ENCODE measurements around the gene ANKRD13B.
A peak's percentile ranks its signal among the peaks of the same experiment; 100 is the strongest.

ANKRD13B gene

GRCh38 chr17:29596811-29597210, 3.9 kb downstream of the ANKRD13B start:
- ATAC-seq (replicated peaks; ENCODE audit: extremely low read depth, poor library complexity, severe bottlenecking): no peak
- no peaks in the 10 kb centered on the region for H3K9me3 Mint-ChIP-seq
- no peaks in the 10 kb centered on the region for H3K27me3 Mint-ChIP-seq
- no peak for DNase-seq (ENCODE audit: low spot score in 2 of 2)
- H3K27ac Mint-ChIP-seq (ENCODE audit: low read depth): no peak overlapping the region
- H3K4me1 Mint-ChIP-seq: peaks cover 4% of the 10 kb centered on the region
- no peak overlapping the region for H3K4me3 Mint-ChIP-seq
- H3K36me3 Mint-ChIP-seq (ENCODE audit: insufficient read depth): no peaks in the 10 kb centered on the region

- no peak for DNase-seq (ENCODE audit: low spot score in 2 of 2)
- ATAC-seq (replicated peaks; ENCODE audit: extremely low read depth, poor library complexity, severe bottlenecking): no peak
- H3K27ac Mint-ChIP-seq (ENCODE audit: low read depth): no peak overlapping the region
- H3K36me3 Mint-ChIP-seq (ENCODE audit: insufficient read depth): no peaks in the 10 kb centered on the region
- H3K4me3 Mint-ChIP-seq: no peak overlapping the region
- H3K27me3 Mint-ChIP-seq: no peaks in the 10 kb centered on the region
- H3K4me1 Mint-ChIP-seq: no peaks in the 10 kb centered on the region
- no peaks in the 10 kb centered on the region for H3K9me3 Mint-ChIP-seq
Measured at GRCh38 chr17:29597361-29598172, 4.6 kb downstream of the ANKRD13B start.

GRCh38 chr17:29603109-29603674, 10.3 kb downstream of the ANKRD13B start:
- no peak for ATAC-seq (replicated peaks; ENCODE audit: extremely low read depth, poor library complexity, severe bottlenecking)
- DNase-seq (ENCODE audit: low spot score in 2 of 2): no peak
- no peak overlapping the region for H3K27ac Mint-ChIP-seq (ENCODE audit: low read depth)
- no peak overlapping the region for H3K4me3 Mint-ChIP-seq
- no peaks in the 10 kb centered on the region for H3K9me3 Mint-ChIP-seq
- H3K27me3 Mint-ChIP-seq: no peaks in the 10 kb centered on the region
- no peaks in the 10 kb centered on the region for H3K4me1 Mint-ChIP-seq
- no peaks in the 10 kb centered on the region for H3K36me3 Mint-ChIP-seq (ENCODE audit: insufficient read depth)

DNA sequence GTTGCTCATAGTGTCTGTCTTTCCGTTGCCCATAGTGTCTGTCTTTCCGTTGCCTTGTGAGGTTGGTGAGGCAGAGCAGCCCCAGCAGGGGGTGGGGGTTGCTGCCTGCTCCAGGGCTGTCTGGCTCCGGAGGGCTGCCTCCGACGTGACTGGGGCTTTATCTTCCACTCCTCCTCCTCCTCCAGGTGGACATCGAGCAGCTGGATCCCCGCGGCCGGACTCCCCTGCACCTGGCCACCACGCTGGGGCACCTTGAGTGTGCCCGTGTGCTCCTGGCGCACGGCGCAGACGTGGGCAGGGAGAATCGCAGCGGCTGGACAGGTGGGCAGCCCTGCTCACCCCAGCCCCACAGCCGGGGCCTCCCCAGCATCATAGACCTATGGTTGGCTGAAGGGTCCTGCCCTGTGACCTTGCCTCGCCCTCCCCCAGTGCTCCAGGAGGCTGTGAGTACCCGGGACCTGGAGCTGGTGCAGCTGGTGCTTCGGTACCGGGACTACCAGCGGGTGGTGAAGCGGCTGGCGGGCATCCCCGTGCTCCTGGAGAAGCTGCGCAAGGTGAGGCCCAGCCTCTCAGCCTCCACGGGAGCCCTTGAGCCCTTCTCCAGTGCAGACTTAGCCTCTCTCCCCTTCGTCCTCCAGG, 14.7 kb downstream of the ANKRD13B start:
- no peaks in the 10 kb centered on the region for H3K36me3 Mint-ChIP-seq (ENCODE audit: insufficient read depth)

GRCh38 chr17:29608986-29609385, 16.1 kb downstream of the ANKRD13B start:
- no peaks in the 10 kb centered on the region for H3K36me3 Mint-ChIP-seq (ENCODE audit: insufficient read depth)
- H3K9me3 Mint-ChIP-seq: no peaks in the 10 kb centered on the region
- H3K4me1 Mint-ChIP-seq: peaks cover 4% of the 10 kb centered on the region

More for the DNA sequence above, 14.7 kb downstream of the ANKRD13B start:
- H3K4me3 Mint-ChIP-seq: no peak overlapping the region
- H3K4me1 Mint-ChIP-seq: no peaks in the 10 kb centered on the region
- H3K9me3 Mint-ChIP-seq: no peaks in the 10 kb centered on the region
- no peak for DNase-seq (ENCODE audit: low spot score in 2 of 2)
- no peak overlapping the region for H3K27ac Mint-ChIP-seq (ENCODE audit: low read depth)
- no peak for ATAC-seq (replicated peaks; ENCODE audit: extremely low read depth, poor library complexity, severe bottlenecking)
- no peaks in the 10 kb centered on the region for H3K27me3 Mint-ChIP-seq

DNA sequence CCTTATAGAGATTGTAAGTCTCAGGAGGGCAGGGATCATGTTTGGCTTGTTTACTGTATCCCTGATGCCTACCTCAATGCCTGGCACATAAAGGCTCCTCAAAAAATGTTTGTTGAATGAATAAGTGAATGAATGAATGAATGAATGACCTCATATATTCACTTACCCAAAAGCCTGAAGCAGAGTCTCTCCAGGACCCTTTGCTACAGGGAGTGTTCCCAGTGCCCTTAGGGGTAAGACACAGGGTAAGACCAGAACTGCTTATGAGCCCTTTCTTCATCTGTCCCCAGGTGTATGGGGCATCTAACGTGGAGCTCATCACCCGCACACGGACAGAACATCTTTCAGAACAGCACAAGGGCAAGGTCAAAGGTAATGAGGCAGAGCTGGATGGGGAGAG, 17.5 kb downstream of the ANKRD13B start:
- H3K36me3 Mint-ChIP-seq (ENCODE audit: insufficient read depth): no peaks in the 10 kb centered on the region
- ATAC-seq (replicated peaks; ENCODE audit: extremely low read depth, poor library complexity, severe bottlenecking): no peak
- no peaks in the 10 kb centered on the region for H3K9me3 Mint-ChIP-seq
- no peak for DNase-seq (ENCODE audit: low spot score in 2 of 2)
- no peak overlapping the region for H3K4me3 Mint-ChIP-seq
- H3K27me3 Mint-ChIP-seq: no peaks in the 10 kb centered on the region
- H3K4me1 Mint-ChIP-seq: peaks cover 15% of the 10 kb centered on the region
- no peak overlapping the region for H3K27ac Mint-ChIP-seq (ENCODE audit: low read depth)

More at GRCh38 chr17:29608986-29609385, 16.1 kb downstream of the ANKRD13B start:
- H3K4me3 Mint-ChIP-seq: no peak overlapping the region
- no peak overlapping the region for H3K27ac Mint-ChIP-seq (ENCODE audit: low read depth)
- ATAC-seq (replicated peaks; ENCODE audit: extremely low read depth, poor library complexity, severe bottlenecking): no peak
- H3K27me3 Mint-ChIP-seq: no peaks in the 10 kb centered on the region
- DNase-seq (ENCODE audit: low spot score in 2 of 2): no peak

- Mint-ChIP-seq H3K27me3 (no peaks in the 10 kb centered on the region), H3K36me3 (ENCODE audit: insufficient read depth) (peaks cover 2% of the 10 kb centered on the region), H3K4me3 (no peak overlapping the region), H3K4me1 (peaks cover 26% of the 10 kb centered on the region), H3K9me3 (no peaks in the 10 kb centered on the region), H3K27ac (ENCODE audit: low read depth) (no peak overlapping the region)
- DNase-seq (ENCODE audit: low spot score in 2 of 2): no peak
- no peak for ATAC-seq (replicated peaks; ENCODE audit: extremely low read depth, poor library complexity, severe bottlenecking)
Measured at GRCh38 chr17:29611351-29612093, 18.6 kb downstream of the ANKRD13B start.

DNA sequence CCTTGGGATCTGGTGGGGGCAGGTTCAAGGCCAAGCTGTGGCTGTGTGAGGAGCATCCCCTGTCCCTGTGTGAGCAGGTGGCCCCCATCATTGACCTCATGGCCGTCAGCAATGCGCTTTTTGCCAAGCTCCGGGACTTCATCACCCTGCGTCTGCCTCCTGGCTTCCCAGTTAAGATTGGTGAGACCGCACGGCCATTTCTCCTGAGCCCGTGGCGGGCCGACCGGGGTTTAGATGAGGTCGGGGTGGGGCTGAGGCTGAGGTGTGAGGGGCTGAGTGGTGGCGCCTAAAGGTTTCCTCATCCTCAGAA, 19.1 kb downstream of the ANKRD13B start:
- Mint-ChIP-seq H3K4me3 (no peak overlapping the region), H3K36me3 (ENCODE audit: insufficient read depth) (peaks cover 2% of the 10 kb centered on the region), H3K27ac (ENCODE audit: low read depth) (no peak overlapping the region), H3K4me1 (peaks cover 31% of the 10 kb centered on the region), H3K9me3 (no peaks in the 10 kb centered on the region), H3K27me3 (no peaks in the 10 kb centered on the region)
- no peak for ATAC-seq (replicated peaks; ENCODE audit: extremely low read depth, poor library complexity, severe bottlenecking)
- no peak for DNase-seq (ENCODE audit: low spot score in 2 of 2)

GRCh38 chr17:29612404-29613280, 19.7 kb downstream of the ANKRD13B start:
- peaks cover 36% of the 10 kb centered on the region for H3K4me1 Mint-ChIP-seq
- ATAC-seq (replicated peaks; ENCODE audit: extremely low read depth, poor library complexity, severe bottlenecking) (no peak), DNase-seq (ENCODE audit: low spot score in 2 of 2) (no peak)
- peaks cover 2% of the 10 kb centered on the region for H3K36me3 Mint-ChIP-seq (ENCODE audit: insufficient read depth)
- no peaks in the 10 kb centered on the region for H3K27me3 Mint-ChIP-seq
- no peak overlapping the region for H3K27ac Mint-ChIP-seq (ENCODE audit: low read depth)
- peak overlapping the region; percentile 27 for H3K4me3 Mint-ChIP-seq
- H3K9me3 Mint-ChIP-seq: no peaks in the 10 kb centered on the region

DNA sequence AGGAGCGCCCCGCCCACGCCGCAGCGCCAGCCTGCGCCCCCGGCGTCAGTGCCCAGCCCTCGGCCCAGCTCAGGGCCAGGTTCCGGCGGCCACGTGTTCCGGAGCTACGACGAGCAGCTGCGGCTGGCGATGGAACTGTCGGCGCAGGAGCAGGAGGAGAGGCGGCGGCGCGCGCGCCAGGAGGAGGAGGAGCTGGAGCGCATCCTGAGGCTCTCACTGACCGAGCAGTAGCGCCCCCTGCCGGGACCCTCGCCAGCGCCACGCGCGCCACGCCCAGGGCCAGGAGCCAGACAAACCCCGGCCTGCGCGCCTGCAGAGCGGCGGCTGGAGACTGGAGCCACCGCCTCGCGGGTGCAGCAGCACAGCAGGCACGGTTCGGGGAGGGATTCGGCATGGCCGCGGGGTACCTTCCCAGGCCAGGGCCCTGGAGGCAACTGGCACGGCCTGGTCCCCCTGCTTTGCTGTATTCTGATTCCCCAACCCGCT, 20.5 kb downstream of the ANKRD13B start:
- Mint-ChIP-seq H3K4me3 (peak overlapping the region; percentile 85), H3K9me3 (no peaks in the 10 kb centered on the region), H3K27me3 (no peaks in the 10 kb centered on the region), H3K4me1 (peaks cover 40% of the 10 kb centered on the region), H3K36me3 (ENCODE audit: insufficient read depth) (peaks cover 2% of the 10 kb centered on the region), H3K27ac (ENCODE audit: low read depth) (no peak overlapping the region)
- peak; percentile 83 to 95 for DNase-seq (ENCODE audit: low spot score in 2 of 2)
- no peak for ATAC-seq (replicated peaks; ENCODE audit: extremely low read depth, poor library complexity, severe bottlenecking)

GRCh38 chr17:29613856-29614255, 20.9 kb downstream of the ANKRD13B start:
- Mint-ChIP-seq H3K27me3 (no peaks in the 10 kb centered on the region), H3K27ac (ENCODE audit: low read depth) (no peak overlapping the region), H3K9me3 (no peaks in the 10 kb centered on the region), H3K4me1 (peaks cover 41% of the 10 kb centered on the region), H3K4me3 (peak overlapping the region; percentile 85), H3K36me3 (ENCODE audit: insufficient read depth) (peaks cover 2% of the 10 kb centered on the region)
- DNase-seq (ENCODE audit: low spot score in 2 of 2) (no peak), ATAC-seq (replicated peaks; ENCODE audit: extremely low read depth, poor library complexity, severe bottlenecking) (no peak)

All from central memory CD8-positive, alpha-beta T cell (primary cell).